ENCODE data around the gene LIMK2.

Gene LIMK2

GRCh38 chr22:31282748-31283468 lies 70.8 kb downstream of the LIMK2 start:
- H3K4me3 ChIP-seq (ENCODE audit: low read length), result no peak overlapping the region
- no peak for DNase-seq (ENCODE audit: low read depth, low spot score)

DNA sequence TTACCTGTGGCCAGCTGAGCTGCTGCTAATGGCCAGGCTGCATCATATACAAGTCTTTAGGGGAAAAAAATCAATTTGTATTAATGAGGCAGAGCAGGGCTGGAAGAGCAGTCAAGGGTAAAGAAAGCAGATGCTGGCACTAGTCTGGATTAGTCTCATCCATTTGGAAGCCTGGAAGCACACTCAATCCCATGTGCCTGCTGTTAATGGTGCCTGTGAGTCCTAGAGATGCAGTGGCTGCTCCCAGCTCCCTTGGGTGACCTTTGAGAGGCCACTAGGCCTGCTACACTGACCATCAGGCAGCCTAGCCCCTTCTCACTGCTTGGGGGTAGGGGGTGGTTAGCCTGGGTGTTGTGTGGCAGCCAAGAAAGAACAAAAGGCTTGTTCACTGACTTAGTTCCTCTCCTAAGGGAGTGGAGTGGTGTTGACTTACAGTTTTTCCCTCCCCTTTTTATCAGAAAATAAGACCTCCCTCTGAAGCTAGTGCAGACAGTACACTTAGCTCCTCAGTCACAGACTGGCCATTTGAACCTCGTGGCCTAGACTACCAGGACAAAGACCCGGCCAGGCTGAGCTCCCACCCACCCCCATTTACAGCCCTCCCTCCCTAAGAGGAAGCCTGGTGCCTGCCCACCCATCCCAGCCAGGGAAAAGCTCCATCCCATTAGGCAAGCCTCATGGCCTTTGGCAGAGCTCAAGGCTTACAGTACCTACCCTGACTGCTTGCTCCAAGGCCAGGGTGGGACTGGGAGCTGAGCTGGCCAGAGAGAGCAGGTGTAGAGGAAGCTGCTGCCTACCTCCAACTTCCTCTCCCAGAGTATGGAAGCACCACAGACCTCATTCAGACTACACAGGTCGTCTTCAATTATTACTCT lies 72.4 kb downstream of the LIMK2 start:
- DNase-seq (ENCODE audit: low read depth, low spot score), result peak; percentile 22
- no peak overlapping the region for H3K4me3 ChIP-seq (ENCODE audit: low read length)

DNA sequence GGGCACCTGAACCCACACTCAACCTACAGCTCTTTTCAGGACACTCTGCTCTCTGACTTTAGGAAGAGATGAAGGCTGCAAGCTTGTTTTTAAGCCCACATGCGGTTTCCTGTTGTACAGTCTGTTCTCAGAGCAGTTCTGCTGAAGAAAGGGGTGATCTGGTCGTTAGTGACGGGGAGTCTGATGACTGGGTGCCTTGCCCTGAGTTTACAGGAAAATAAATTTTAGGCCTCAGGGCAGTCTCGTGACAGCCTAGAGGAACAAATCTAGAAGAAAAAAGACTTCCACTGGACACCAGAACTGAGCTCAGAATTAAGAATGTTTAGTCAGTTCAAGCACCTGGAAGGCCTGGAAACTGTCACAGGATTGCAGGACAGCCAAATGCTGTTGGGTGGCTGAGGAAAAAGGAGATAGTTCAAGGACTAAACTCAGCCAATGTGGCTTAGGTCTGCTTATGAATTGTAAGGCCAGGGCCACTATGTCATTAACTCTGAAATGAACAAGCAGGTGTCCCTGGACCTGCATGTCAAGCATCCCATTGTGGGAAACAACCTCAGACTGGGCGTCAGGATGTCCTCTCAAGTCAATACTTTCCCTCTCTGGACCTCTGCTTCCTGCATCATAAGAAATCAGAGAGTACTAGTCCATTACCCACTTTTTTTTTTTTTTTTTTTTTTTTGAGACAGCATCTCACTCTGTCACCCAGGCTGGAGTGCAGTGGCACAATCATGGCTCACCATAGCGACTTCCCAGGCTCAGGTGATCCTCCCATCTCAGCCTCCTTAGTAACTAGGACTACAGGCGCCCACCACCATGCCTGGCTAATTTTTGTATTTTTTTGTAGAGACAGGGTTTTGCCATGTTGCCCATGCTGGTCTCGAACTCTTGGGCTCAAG lies 74.5 kb downstream of the LIMK2 start:
- peak overlapping the region; percentile 1 for H3K4me3 ChIP-seq (ENCODE audit: low read length)
- peak; percentile 94 for DNase-seq (ENCODE audit: low read depth, low spot score)

- H3K4me3 ChIP-seq (ENCODE audit: low read length), result no peak overlapping the region
- DNase-seq (ENCODE audit: low read depth, low spot score), result no peak
These were observed 75.9 kb downstream of the LIMK2 start for GRCh38 chr22:31287818-31288495.

DNA sequence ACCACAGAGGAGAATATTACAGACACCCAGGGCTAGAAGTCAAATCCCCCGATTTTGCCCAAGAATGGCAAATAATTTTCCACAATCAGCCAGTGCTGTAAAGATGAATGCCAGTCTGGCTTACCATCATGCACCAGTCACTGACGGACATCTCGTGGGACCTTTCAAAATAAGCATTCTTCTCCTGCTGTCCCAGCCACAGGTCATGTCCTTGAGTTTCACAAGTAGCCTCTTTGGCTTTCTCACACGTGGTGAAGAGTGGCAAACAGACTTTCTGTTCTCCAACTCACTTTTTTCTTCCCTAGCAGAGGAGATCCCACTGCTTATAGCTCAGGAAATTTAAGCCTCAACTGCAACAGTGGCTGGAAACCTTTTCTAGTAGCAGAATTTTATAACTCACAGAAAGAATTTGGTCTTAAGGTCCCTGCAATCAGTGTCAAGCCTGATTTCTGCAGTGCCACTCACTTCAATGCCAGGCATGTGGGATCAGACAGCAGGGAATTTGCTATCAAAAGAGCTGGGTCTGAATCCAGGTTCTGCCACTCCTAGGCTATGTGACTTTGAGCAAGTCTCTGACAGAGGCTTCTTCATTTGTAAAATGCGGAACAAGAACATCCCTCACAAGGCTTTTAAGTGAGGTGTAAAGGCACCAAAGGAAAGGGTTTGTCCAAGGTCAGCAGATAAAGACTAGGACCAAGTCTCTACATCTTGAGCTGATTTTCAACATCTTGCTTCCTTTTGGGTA lies 76.6 kb downstream of the LIMK2 start:
- no peak for DNase-seq (ENCODE audit: low read depth, low spot score)
- H3K4me3 ChIP-seq (ENCODE audit: low read length), result no peak overlapping the region

DNA sequence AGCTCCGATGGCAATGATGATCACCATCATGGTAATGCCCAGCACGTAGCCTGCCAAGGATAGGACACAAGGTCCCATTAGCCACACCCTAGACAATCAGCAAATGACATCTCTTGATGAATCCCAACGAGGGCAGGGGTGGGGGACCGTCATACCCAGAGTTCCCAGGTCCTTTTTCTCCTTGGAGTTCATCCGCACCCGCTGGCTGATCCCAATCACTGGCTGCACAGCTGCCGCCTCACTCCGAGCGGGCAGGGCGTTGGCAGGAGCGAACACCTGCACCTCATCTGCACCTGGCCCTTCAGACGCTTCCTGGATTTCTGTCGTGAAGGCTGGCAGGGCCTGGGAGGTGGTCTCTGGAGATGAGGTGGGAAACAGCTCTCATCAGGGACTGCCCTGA lies 77.2 kb downstream of the LIMK2 start:
- DNase-seq (ENCODE audit: low read depth, low spot score), result no peak
- H3K4me3 ChIP-seq (ENCODE audit: low read length), result no peak overlapping the region

GRCh38 chr22:31290494-31291471 lies 78.7 kb downstream of the LIMK2 start:
- peak overlapping the region; percentile 47 for H3K4me3 ChIP-seq (ENCODE audit: low read length)
- peak; percentile 73 for DNase-seq (ENCODE audit: low read depth, low spot score)

DNA sequence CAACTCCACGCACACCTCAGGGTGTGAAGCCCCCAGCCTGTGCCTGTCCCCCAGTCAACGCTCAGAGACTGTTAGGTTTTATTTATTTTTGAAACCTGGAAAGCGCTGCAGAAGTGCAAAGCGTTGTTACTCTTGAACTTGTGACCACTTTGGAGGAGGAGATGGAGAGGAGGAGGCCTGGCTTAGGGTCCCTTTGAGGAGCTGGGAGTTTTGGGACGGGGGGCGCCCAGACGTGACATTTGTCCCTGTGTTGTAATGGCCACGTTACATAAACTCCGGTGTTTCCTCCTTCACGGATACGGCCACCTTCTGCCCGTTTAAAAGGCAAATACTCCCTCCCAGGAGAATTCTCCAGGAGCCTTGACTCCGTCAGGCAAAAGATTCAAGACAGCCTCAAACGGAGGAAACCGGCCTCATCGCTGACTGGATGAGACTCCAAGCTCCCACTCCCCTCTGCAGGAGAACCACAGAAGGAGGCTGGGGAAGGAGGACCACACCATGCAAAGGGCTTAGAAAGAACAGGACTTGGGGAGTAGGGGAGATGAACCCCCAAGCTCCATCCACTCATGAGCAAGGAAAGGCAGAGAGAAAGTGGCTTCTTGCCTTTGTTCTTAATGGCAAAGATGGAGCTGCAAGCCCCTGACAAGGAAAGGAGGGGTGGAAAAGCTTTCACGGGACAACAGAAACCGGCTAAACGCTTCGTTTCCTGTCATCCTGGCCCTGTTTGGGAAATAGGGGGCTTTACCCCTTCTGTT lies 79.6 kb downstream of the LIMK2 start:
- DNase-seq (ENCODE audit: low read depth, low spot score), result no peak
- peak overlapping the region; percentile 24 for H3K4me3 ChIP-seq (ENCODE audit: low read length)

GRCh38 chr22:31292236-31292989 lies 80.3 kb downstream of the LIMK2 start, which contains the start of gene PIK3IP1:
TSS of gene PIK3IP1 (minus strand) at chr22:31292488. CDS start at chr22:31292344, 144 bp downstream.
- peak within 1 kb of the TSS; percentile 24 for H3K4me3 ChIP-seq (ENCODE audit: low read length)
- peak; percentile 82 for DNase-seq (ENCODE audit: low read depth, low spot score)

DNA sequence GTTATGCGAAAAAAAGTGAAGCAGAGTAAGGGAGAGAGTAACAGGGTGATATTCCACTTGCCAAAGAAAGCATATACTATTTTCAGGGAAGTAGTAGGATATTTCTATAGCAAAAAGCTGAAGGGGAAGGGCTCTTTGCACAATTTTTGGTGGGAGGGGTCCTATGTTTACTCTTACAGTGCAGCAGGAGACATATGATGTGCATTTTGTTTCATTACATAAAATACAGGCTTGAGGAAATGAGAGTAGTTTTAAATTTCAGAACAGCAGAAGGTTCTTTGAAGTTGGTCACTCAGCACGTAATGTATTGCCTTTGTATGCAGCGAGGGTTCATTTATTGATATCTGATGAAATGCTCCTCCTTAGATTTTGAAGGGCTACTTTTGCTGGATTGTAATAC lies 83.3 kb downstream of the LIMK2 start:
- H3K4me3 ChIP-seq (ENCODE audit: low read length), result no peak overlapping the region

GRCh38 chr22:31295831-31296657 lies 83.9 kb downstream of the LIMK2 start:
- DNase-seq (ENCODE audit: low read depth, low spot score), result no peak
- no peak overlapping the region for H3K4me3 ChIP-seq (ENCODE audit: low read length)

More for the DNA sequence above, 83.3 kb downstream of the LIMK2 start:
- no peak for DNase-seq (ENCODE audit: low read depth, low spot score)

DNA sequence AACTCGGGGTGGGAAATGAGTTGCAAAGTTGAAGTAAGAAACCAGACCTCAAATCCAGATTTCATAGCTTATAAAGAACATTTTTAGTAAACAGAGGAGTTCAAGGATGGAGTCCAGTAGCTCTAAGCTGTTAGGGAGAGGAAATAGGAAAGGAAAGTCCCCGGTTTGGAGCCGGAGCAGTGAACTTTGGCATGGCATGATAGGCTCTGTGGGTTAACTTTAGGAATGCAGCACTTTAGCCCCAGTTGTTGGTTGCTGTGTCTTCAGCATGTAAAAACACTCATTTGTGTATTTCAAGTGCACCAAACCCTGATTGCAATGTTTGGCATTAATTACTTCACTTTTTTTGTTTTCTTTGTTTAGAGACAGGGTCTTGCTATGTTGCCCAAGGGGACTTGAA lies 88.8 kb downstream of the LIMK2 start:
- no peak for DNase-seq (ENCODE audit: low read depth, low spot score)
- no peak overlapping the region for H3K4me3 ChIP-seq (ENCODE audit: low read length)

- DNase-seq (ENCODE audit: low read depth, low spot score), result no peak
These were observed 89.9 kb downstream of the LIMK2 start for GRCh38 chr22:31302006-31302405.

GRCh38 chr22:31302537-31302936 lies 90.4 kb downstream of the LIMK2 start:
- DNase-seq (ENCODE audit: low read depth, low spot score), result no peak
- no peak overlapping the region for H3K4me3 ChIP-seq (ENCODE audit: low read length)

More at GRCh38 chr22:31302006-31302405, 89.9 kb downstream of the LIMK2 start:
- H3K4me3 ChIP-seq (ENCODE audit: low read length), result no peak overlapping the region

DNA sequence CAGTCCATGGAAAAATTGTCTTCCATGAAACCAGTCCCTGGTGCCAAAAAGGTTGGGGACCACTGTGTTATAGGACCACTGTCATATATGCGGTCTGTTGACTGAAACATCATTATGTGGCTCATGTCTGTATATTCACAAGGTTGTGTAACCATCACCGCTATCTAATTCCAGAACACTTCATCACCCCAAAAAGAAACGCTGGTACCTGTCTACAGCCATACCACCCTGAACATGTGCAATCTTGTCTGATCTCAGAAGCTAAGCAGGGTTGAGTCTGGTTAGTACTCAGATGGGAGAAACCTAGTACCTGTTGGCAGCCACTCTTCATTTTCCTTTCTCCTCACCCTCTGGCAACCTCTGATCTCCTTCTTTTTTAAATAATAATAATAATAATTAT lies 93.1 kb downstream of the LIMK2 start:
- no peak overlapping the region for H3K4me3 ChIP-seq (ENCODE audit: low read length)
- no peak for DNase-seq (ENCODE audit: low read depth, low spot score)
